CD4-positive, alpha-beta T cell treated with Interleukin-4 for 4 hours (primary cell): ENCODE results near the gene REG1B.
"Not testable (repeated sequence)": the region's sequence is repeated elsewhere in the genome, so short reads cannot be mapped to it uniquely, and the experiment has no call there.

ENCODE experiments used
- DNase-seq: peaks from one replicate; pipeline ENCODE4 v3.0.0-alpha.2; 2020

Gene REG1B

GRCh38 chr2:79083597-79084251 lies 4.1 kb downstream of the REG1B start:
- DNase-seq, result no peak

DNA sequence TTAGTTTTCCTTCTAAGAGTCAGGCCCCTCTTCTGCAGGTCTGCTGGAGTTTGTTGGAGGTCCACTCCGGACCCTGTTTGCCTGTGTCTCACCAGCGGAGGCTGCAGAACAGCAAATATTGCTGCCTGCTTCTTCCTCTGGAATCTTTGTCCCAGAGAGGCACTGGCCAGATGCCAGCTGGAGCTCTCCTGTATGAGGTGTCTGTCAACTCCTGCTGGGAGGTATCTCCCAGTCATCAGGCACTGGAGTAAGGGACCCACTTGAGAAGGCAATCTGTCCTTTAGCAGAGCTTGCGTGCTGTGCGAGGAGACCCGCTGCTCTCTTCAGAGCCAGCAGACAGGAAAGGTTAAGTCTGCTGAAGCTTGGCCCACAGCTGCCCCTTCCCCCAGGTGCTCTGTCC lies 4.8 kb downstream of the REG1B start:
- no peak for DNase-seq

GRCh38 chr2:79071078-79071477 lies 16.7 kb downstream of the REG1B start:
- DNase-seq, result no peak

DNA sequence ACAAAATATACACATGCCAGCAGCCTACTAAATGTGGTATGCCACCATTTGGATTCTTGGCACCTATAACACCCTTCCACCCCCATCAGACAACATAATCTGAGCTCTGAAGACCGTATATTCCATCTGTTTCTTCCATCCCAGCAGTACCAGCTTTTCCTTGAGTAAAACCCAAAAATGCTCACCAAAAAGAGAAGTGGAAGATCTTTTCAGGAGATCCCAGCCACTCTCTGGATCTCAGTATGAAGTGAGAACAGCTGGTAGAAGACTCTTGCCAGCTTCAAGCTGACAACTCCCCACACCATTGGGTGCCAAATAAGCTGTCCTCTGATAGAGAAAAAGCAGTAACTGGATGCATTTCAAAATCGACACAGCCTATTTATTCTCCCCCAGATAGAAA lies 22.6 kb downstream of the REG1B start:
- DNase-seq, result no peak

DNA sequence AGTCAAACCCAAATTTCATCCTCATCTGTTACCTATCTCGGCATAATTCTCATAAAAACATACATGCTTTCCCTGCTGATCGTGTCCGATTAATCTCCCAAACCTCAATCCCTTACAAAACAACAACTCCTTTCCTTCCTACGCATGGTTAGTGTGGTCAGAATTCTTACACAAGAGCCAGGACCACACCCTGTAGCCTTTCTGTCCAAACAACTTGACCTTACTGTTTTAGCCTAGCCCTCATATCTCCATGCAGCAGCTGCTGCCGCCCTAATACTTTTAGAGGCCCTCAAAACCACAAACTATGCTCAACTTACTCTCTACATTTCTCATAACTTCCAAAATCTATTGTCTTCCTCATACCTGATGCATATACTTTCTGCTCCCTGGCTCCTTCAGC lies 33.0 kb downstream of the REG1B start:
- DNase-seq, result not testable (repeated sequence)

GRCh38 chr2:79053486-79053885 lies 34.3 kb downstream of the REG1B start:
- not testable (repeated sequence) for DNase-seq

DNA sequence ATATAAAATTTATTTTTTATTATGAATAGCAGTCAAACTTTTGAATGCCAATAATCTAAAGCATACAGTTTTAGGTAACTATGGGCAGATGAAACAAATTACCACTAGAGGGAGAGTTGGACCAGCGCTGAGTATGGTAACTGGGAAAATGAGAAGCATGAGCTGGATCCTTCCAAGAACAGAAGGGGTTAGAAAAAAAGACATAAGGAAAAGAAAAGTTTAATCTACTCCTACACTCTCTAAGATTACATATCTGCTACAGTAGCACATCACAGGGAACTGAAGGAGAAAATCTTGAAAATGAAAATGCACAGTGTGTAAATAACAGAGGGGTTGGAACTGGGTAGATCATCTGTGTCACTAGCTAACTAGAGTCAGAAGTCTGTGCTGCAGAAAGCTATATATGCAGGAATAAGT lies 46.8 kb downstream of the REG1B start:
- DNase-seq, result no peak

DNA sequence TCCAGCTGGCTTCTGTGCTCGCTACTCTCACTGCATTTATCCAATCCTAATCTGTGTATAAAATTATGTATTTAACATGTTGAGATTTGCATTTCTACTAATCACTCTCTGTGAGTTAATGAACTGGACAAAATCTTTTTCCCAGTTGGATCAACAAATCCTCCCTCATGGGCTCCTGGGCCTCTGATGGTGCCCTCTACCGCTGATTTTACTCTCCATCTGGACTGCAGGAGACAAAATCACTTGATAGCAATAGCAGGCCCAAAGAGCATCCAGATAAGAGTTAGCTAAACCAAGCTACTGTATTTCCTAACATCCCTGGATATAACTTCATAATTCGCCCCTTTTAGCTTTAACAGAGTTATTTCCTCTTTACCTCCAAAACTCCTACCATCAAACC lies 47.8 kb downstream of the REG1B start:
- no peak for DNase-seq
